Testis (tissue), 2 donors: ENCODE results near the gene NOA1.

Source experiments
- POLR2A ChIP-seq: fragments of 450-650 bp; IDR thresholded peaks from one replicate; pipeline ENCODE4 v1.6.1; 2017; ENCODE audit warnings: antibody characterized with exemption, mild to moderate bottlenecking, moderate library complexity
- TF ChIP-seq, protein P1 (sequence below), 3 experiments: fragments of 450-650 bp in 2 of 3; fragments of 200-600 bp in 1 of 3; sonication (generic) in 1 of 3; IDR thresholded peaks; one replicate each; pipeline ENCODE4 v1.5.1; 2016 to 2019; ENCODE audit warnings: antibody characterized with exemption in 3 of 3, mild to moderate bottlenecking in 2 of 3, moderate library complexity in 1 of 3

DNA sequence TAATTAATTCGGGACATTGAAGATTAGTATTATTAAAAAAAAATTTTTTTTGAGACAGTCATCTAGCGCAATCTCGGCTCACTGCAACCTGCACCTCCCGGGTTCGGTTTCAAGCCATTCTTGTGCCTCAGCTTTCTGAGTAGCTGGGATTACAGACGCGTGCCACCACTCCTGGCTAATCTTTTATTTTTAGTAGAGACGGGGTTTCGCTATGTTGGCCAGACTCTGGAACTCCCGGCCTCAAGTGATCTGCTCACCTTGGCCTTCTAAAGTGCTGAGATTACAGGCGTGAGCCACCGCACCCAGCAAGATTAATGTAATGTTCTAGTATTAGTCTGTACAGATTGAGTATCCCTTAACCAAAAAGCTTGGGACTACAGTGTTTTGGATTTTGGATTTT, 37.0 kb downstream of the NOA1 start:
- TF ChIP-seq, protein P1, sequence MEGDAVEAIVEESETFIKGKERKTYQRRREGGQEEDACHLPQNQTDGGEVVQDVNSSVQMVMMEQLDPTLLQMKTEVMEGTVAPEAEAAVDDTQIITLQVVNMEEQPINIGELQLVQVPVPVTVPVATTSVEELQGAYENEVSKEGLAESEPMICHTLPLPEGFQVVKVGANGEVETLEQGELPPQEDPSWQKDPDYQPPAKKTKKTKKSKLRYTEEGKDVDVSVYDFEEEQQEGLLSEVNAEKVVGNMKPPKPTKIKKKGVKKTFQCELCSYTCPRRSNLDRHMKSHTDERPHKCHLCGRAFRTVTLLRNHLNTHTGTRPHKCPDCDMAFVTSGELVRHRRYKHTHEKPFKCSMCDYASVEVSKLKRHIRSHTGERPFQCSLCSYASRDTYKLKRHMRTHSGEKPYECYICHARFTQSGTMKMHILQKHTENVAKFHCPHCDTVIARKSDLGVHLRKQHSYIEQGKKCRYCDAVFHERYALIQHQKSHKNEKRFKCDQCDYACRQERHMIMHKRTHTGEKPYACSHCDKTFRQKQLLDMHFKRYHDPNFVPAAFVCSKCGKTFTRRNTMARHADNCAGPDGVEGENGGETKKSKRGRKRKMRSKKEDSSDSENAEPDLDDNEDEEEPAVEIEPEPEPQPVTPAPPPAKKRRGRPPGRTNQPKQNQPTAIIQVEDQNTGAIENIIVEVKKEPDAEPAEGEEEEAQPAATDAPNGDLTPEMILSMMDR (IDR thresholded peaks at IDR 0.05): no peak
- TF ChIP-seq POLR2A: no peak
